ENCODE results near the gene PCDH9. TPM values are rescaled to one million over a fixed set of nuclear protein-coding genes. Genes with fewer than 3 reads are reported as not detected.

PCDH9 gene
- total and polyA plus RNA-seq, 9 donors = 0.18 to 6.5 (median 1.3) TPM

DNA sequence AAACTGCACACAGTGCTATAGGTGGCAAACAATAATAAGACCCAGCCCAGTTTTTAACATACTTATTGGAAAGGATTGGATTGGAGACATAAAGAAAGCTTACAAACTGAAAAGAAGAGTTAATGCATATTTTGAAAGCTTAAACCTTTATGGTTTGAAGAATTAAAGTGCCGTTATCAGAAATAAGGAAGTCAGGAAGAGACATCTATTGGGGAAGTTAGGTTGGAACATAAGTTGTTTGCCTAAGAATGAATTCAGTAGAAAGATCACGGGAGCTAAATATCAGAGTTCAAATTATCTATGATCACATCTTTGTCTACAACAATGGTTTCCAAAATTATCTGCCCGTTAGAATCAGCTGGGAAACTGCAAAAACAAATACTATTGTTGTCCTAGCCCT lies 767.9 kb downstream of the PCDH9 start:
- TF ChIP-seq EP300 (IDR thresholded peaks at IDR 0.05) (no peak), POLR2A (IDR thresholded peaks at IDR 0.05) (no peak)
- TF ChIP-seq, protein P1, sequence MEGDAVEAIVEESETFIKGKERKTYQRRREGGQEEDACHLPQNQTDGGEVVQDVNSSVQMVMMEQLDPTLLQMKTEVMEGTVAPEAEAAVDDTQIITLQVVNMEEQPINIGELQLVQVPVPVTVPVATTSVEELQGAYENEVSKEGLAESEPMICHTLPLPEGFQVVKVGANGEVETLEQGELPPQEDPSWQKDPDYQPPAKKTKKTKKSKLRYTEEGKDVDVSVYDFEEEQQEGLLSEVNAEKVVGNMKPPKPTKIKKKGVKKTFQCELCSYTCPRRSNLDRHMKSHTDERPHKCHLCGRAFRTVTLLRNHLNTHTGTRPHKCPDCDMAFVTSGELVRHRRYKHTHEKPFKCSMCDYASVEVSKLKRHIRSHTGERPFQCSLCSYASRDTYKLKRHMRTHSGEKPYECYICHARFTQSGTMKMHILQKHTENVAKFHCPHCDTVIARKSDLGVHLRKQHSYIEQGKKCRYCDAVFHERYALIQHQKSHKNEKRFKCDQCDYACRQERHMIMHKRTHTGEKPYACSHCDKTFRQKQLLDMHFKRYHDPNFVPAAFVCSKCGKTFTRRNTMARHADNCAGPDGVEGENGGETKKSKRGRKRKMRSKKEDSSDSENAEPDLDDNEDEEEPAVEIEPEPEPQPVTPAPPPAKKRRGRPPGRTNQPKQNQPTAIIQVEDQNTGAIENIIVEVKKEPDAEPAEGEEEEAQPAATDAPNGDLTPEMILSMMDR (IDR thresholded peaks at IDR 0.05) = no peak
- H3K4me3 ChIP-seq = no peak overlapping the region
- H3K27me3 ChIP-seq = no peaks in the 10 kb centered on the region
- H3K27ac ChIP-seq = no peak overlapping the region
- H3K9me3 ChIP-seq = no peaks in the 10 kb centered on the region
- WGBS, 3 donors = 72 to 83% (median 79%) methylated on average over 3 of the region's 3 CpGs
- no peak for DNase-seq
- H3K4me1 ChIP-seq (ENCODE audit: insufficient read depth) = no peaks in the 10 kb centered on the region
- intact Hi-C loops (cut with DNase I) = no loop called here
- H3K36me3 ChIP-seq = no peaks in the 10 kb centered on the region

- intact Hi-C loops (cut with DNase I) = no loop called here
- Histone ChIP-seq H3K27me3 (no peaks in the 10 kb centered on the region), H3K36me3 (no peaks in the 10 kb centered on the region), H3K27ac (no peak overlapping the region), H3K4me3 (no peak overlapping the region), H3K9me3 (no peaks in the 10 kb centered on the region), H3K4me1 (ENCODE audit: insufficient read depth) (no peaks in the 10 kb centered on the region)
- 22 to 29% (median 22%) methylated on average over 1 of the region's 1 CpG for WGBS, 3 donors
- TF ChIP-seq, protein P1 (IDR thresholded peaks at IDR 0.05) = no peak
- TF ChIP-seq EP300 (IDR thresholded peaks at IDR 0.05) (no peak), POLR2A (IDR thresholded peaks at IDR 0.05) (no peak)
- DNase-seq = no peak
Measured at GRCh38 chr13:66461021-66461420, 769.1 kb downstream of the PCDH9 start.

GRCh38 chr13:66459634-66460033 lies 770.5 kb downstream of the PCDH9 start:
- Histone ChIP-seq H3K36me3 (no peaks in the 10 kb centered on the region), H3K27me3 (no peaks in the 10 kb centered on the region), H3K27ac (no peak overlapping the region), H3K4me3 (no peak overlapping the region), H3K9me3 (no peaks in the 10 kb centered on the region), H3K4me1 (ENCODE audit: insufficient read depth) (no peaks in the 10 kb centered on the region)
- TF ChIP-seq EP300 (IDR thresholded peaks at IDR 0.05) = no peak
- no peak for TF ChIP-seq POLR2A (IDR thresholded peaks at IDR 0.05)
- TF ChIP-seq, protein P1 (IDR thresholded peaks at IDR 0.05) = no peak
- no peak for DNase-seq
- 88 to 91% (median 90%) methylated on average over 3 of the region's 3 CpGs for WGBS, 3 donors
- intact Hi-C loops (cut with DNase I) = no loop called here

- H3K4me3 ChIP-seq = no peak overlapping the region
- no peak overlapping the region for H3K27ac ChIP-seq
- no peaks in the 10 kb centered on the region for H3K9me3 ChIP-seq
- no peaks in the 10 kb centered on the region for H3K4me1 ChIP-seq (ENCODE audit: insufficient read depth)
- TF ChIP-seq EP300 (IDR thresholded peaks at IDR 0.05) (no peak), POLR2A (IDR thresholded peaks at IDR 0.05) (no peak)
- TF ChIP-seq, protein P1 (IDR thresholded peaks at IDR 0.05) = no peak
- H3K27me3 ChIP-seq = no peaks in the 10 kb centered on the region
- 86 to 90% (median 88%) methylated on average over 2 of the region's 2 CpGs for WGBS, 3 donors
- no peak for DNase-seq
- intact Hi-C loops (cut with DNase I) = no loop called here
- no peaks in the 10 kb centered on the region for H3K36me3 ChIP-seq
Measured at GRCh38 chr13:66459143-66459542, 771.0 kb downstream of the PCDH9 start.
